ENCODE data around the gene RBM15. TPM values are rescaled to one million over a fixed set of nuclear protein-coding genes. Genes with fewer than 3 reads are reported as not detected.

Gene RBM15
- total RNA-seq, 1 donor from 2014 or later = 28.2 TPM

DNA sequence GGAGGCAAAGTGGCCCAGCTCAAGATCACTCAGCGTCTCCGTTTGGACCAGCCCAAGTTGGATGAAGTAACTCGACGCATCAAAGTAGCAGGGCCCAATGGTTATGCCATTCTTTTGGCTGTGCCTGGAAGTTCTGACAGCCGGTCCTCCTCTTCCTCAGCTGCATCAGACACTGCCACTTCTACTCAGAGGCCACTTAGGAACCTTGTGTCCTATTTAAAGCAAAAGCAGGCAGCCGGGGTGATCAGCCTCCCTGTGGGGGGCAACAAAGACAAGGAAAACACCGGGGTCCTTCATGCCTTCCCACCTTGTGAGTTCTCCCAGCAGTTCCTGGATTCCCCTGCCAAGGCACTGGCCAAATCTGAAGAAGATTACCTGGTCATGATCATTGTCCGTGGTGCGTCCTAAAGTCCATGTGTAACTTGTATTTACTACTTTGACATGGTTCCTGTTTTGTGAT, 2.7 kb downstream of the RBM15 start:
- TF ChIP-seq, protein P1, sequence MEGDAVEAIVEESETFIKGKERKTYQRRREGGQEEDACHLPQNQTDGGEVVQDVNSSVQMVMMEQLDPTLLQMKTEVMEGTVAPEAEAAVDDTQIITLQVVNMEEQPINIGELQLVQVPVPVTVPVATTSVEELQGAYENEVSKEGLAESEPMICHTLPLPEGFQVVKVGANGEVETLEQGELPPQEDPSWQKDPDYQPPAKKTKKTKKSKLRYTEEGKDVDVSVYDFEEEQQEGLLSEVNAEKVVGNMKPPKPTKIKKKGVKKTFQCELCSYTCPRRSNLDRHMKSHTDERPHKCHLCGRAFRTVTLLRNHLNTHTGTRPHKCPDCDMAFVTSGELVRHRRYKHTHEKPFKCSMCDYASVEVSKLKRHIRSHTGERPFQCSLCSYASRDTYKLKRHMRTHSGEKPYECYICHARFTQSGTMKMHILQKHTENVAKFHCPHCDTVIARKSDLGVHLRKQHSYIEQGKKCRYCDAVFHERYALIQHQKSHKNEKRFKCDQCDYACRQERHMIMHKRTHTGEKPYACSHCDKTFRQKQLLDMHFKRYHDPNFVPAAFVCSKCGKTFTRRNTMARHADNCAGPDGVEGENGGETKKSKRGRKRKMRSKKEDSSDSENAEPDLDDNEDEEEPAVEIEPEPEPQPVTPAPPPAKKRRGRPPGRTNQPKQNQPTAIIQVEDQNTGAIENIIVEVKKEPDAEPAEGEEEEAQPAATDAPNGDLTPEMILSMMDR (IDR thresholded peaks at IDR 0.05; ENCODE audit: insufficient read depth, low read length, poor library complexity, severe bottlenecking) = no peak
- H3K4me3 ChIP-seq (ENCODE audit: low read depth, low read length) = peak overlapping the region; percentile 17
- DNase-seq (ENCODE audit: low read depth) = no peak
- no peaks in the 10 kb centered on the region for H3K27me3 ChIP-seq (ENCODE audit: control insufficient read depth, insufficient read depth, low read length)
- H3K36me3 ChIP-seq (ENCODE audit: control insufficient read depth, insufficient read depth, low read length) = no peaks in the 10 kb centered on the region

DNA sequence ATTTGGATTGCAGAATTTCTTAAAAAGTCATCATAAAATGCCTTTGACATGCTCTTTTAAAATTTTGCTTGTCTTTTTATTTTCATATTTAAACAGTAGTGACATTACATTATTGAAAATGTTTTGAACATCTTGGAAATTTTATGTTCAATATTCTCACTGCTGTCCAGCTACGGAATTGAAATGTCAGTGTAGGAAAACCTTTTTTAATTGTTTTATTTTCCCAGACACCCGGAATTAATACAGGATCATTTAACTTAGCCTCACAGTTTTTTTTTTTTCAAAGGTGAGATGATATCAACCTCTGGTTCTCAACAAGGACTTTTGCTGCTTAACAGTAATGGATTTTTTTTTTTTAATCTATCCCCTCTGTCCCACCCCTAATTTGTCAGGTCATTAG, 4.1 kb downstream of the RBM15 start:
- TF ChIP-seq, protein P1 (IDR thresholded peaks at IDR 0.05; ENCODE audit: insufficient read depth, low read length, poor library complexity, severe bottlenecking) = no peak
- Histone ChIP-seq H3K36me3 (ENCODE audit: control insufficient read depth, insufficient read depth, low read length) (no peaks in the 10 kb centered on the region), H3K4me3 (ENCODE audit: low read depth, low read length) (no peak overlapping the region)

DNA sequence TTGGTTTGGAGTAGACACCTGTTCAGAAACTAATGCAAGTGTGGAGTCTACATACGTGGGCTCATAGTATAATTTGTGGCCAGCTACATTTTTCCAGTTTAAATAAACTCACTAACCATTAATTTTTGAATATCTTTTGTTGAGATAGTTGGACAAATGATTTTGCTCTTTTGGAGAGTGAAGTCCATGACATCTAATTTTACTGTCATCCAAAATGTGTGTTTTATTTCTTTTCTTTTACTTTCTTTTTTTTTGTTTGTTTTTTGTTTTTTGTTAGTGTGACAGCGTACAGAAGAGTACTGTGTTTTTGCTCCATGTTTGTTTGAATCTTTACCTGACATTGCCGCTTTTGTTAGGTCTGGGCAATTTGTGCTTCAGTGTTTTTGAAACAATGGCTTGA, 5.0 kb downstream of the RBM15 start:
- H3K36me3 ChIP-seq (ENCODE audit: control insufficient read depth, insufficient read depth, low read length) = no peaks in the 10 kb centered on the region
- no peaks in the 10 kb centered on the region for H3K27me3 ChIP-seq (ENCODE audit: control insufficient read depth, insufficient read depth, low read length)
- DNase-seq (ENCODE audit: low read depth) = no peak
- no peak overlapping the region for H3K4me3 ChIP-seq (ENCODE audit: low read depth, low read length)
- TF ChIP-seq, protein P1 (IDR thresholded peaks at IDR 0.05; ENCODE audit: insufficient read depth, low read length, poor library complexity, severe bottlenecking) = no peak

More for the DNA sequence above, 4.1 kb downstream of the RBM15 start:
- DNase-seq (ENCODE audit: low read depth) = no peak
- no peaks in the 10 kb centered on the region for H3K27me3 ChIP-seq (ENCODE audit: control insufficient read depth, insufficient read depth, low read length)

DNA sequence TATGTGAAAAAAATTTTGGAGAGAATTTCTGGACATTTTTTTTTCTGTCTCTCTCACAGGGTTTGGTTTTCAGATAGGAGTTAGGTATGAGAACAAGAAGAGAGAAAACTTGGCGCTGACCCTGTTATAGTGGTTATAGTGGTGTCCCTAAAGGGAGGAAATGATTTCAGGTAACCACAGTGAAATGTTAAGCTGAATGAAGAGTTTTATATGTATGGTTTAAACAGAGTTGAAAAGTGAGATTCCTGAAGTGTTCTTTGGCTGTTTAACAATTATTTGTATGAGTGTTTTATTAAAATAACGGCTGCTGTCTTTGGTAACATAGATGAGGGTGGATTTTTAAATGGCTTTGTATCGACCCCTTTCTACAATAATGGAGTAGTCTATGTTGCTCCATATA, 6.3 kb downstream of the RBM15 start:
- no peaks in the 10 kb centered on the region for H3K27me3 ChIP-seq (ENCODE audit: control insufficient read depth, insufficient read depth, low read length)
- TF ChIP-seq, protein P1 (IDR thresholded peaks at IDR 0.05; ENCODE audit: insufficient read depth, low read length, poor library complexity, severe bottlenecking) = no peak
- no peak overlapping the region for H3K4me3 ChIP-seq (ENCODE audit: low read depth, low read length)
- no peaks in the 10 kb centered on the region for H3K36me3 ChIP-seq (ENCODE audit: control insufficient read depth, insufficient read depth, low read length)
- no peak for DNase-seq (ENCODE audit: low read depth)

DNA sequence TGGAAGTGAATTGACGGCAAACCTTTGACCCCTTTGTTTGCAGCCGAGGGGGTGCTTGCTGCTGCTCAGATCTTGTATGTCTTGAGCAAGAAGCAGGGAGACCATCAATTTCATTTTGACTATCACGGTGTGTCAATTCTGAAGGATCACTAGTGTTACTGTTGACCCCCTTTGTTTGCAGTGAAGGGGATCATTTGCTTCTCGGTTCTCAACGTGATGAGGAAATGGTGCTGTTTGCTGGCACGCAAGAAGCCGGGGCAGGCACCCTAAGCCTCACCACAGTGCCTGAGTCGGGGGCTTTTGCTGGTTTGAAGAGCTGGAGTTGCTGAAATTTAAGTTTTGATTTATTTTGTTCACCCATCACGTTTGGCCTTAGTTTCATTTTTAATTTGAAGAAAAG, 7.5 kb downstream of the RBM15 start:
- DNase-seq (ENCODE audit: low read depth) = no peak
- TF ChIP-seq, protein P1 (IDR thresholded peaks at IDR 0.05; ENCODE audit: insufficient read depth, low read length, poor library complexity, severe bottlenecking) = no peak
- H3K36me3 ChIP-seq (ENCODE audit: control insufficient read depth, insufficient read depth, low read length) = no peaks in the 10 kb centered on the region
- no peaks in the 10 kb centered on the region for H3K27me3 ChIP-seq (ENCODE audit: control insufficient read depth, insufficient read depth, low read length)
- H3K4me3 ChIP-seq (ENCODE audit: low read depth, low read length) = no peak overlapping the region

DNA sequence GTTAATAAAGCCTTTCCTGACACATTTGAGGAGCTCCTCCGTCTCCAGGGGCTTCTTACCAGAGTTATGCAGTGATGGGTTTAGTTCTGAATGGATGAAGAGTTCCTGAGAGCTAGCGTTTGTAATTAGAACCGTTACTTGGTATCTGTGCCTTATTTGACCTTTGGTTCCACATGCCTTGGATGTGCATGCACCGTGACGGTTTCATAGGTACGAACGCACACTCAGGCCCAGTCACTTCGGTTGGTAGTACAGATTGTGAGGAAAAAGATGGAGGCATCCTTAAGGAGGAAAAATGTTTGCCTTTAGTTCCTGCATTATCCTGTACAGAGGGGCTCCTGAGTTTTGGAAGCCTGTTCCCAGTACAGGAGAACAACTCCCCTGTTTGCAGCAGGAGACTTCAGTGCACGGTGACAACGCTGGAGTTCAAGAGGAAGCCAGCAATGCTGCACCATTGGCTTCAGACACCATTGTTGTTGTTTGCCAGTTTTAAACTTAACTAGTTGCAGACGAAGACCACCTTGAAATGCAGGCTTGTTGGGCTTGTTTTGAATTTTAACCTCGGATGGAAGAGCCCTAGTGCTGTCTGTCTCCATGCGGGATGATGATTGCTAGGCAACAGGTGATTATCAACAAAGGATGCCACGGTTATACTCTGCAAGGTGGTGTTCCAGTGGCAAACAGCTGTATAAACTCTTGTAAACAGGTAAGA, 8.2 kb downstream of the RBM15 start:
- Histone ChIP-seq H3K4me3 (ENCODE audit: low read depth, low read length) (no peak overlapping the region), H3K36me3 (ENCODE audit: control insufficient read depth, insufficient read depth, low read length) (no peaks in the 10 kb centered on the region), H3K27me3 (ENCODE audit: control insufficient read depth, insufficient read depth, low read length) (no peaks in the 10 kb centered on the region)
- no peak for DNase-seq (ENCODE audit: low read depth)
- TF ChIP-seq, protein P1 (IDR thresholded peaks at IDR 0.05; ENCODE audit: insufficient read depth, low read length, poor library complexity, severe bottlenecking) = no peak
